GM23338 (cell line): ENCODE results near the gene RRAD. TPM values are rescaled to one million over a fixed set of nuclear protein-coding genes. Genes with fewer than 3 reads are reported as not detected.

Source experiments
- ATAC-seq: fragments of 200-7000 bp; cut with Tn5 transposase; 3 replicates; pipeline ENCODE4 v1.9.1; 2020
- DNase-seq: peaks from one replicate; pipeline ENCODE4 v3.0.0-alpha.2; 2015; ENCODE audit warnings: low spot score
- H2AFZ ChIP-seq: fragments of 200-600 bp; sonication (generic); 2 replicates; pipeline ENCODE4 v1.8.0; 2016; ENCODE audit warnings: antibody characterized with exemption, mild to moderate bottlenecking, moderate library complexity
- H3F3A ChIP-seq: fragments of 200-600 bp; sonication (generic); replicated peaks from 2 replicates; pipeline ENCODE4 v1.8.0; 2017; ENCODE audit warnings: antibody characterized with exemption, mixed run types, low read depth
- H3K27ac ChIP-seq: fragments of 200-600 bp; sonication (generic); 2 replicates; pipeline ENCODE4 v1.6.1; 2016; ENCODE audit warnings: low read depth
- H3K27me3 ChIP-seq: fragments of 200-600 bp; sonication (generic); 2 replicates; pipeline ENCODE4 v1.8.0; 2016; ENCODE audit warnings: mild to moderate bottlenecking, mixed run types, moderate library complexity; ENCODE audit not compliant: insufficient read depth
- H3K36me3 ChIP-seq: fragments of 200-600 bp; sonication (generic); 2 replicates; pipeline ENCODE4 v1.8.0; 2016; ENCODE audit warnings: mild to moderate bottlenecking; ENCODE audit not compliant: insufficient read depth
- H3K4me1 ChIP-seq: fragments of 200-600 bp; sonication (generic); 2 replicates; pipeline ENCODE4 v1.8.0; 2016; ENCODE audit warnings: mild to moderate bottlenecking, moderate library complexity; ENCODE audit not compliant: insufficient read depth
- H3K4me2 ChIP-seq: fragments of 200-600 bp; sonication (generic); 2 replicates; pipeline ENCODE4 v1.7.1; 2017; ENCODE audit warnings: mixed run types
- H3K4me3 ChIP-seq: fragments of 200-600 bp; sonication (generic); 2 replicates; pipeline ENCODE4 v1.6.1; 2016; ENCODE audit warnings: mixed run types
- H3K79me2 ChIP-seq: fragments of 200-600 bp; sonication (generic); replicated peaks from 2 replicates; pipeline ENCODE4 v1.8.0; 2017; ENCODE audit warnings: mild to moderate bottlenecking; ENCODE audit not compliant: insufficient read depth
- H3K9me2 ChIP-seq: fragments of 200-600 bp; sonication (generic); 2 replicates; pipeline ENCODE4 v1.8.0; 2017; ENCODE audit not compliant: insufficient read depth
- H4K20me1 ChIP-seq: fragments of 200-600 bp; sonication (generic); replicated peaks from 2 replicates; pipeline ENCODE4 v1.8.0; 2017; ENCODE audit warnings: mild to moderate bottlenecking; ENCODE audit not compliant: insufficient read depth
- H3K27ac Mint-ChIP-seq: 2 replicates; pipeline ENCODE4 v1.8.0; 2020; ENCODE audit warnings: inconsistent platforms, mild to moderate bottlenecking, moderate library complexity, mixed read lengths
- H3K27me3 Mint-ChIP-seq: 3 replicates; pipeline ENCODE4 v1.8.0; 2022; ENCODE audit warnings: low read depth, mild to moderate bottlenecking, moderate library complexity, mixed read lengths, inconsistent platforms; ENCODE audit not compliant: insufficient read depth, poor library complexity
- H3K36me3 Mint-ChIP-seq: 3 replicates; pipeline ENCODE4 v1.8.0; 2021; ENCODE audit warnings: low read depth, mild to moderate bottlenecking, inconsistent platforms, moderate library complexity, mixed read lengths
- H3K4me1 Mint-ChIP-seq: 3 replicates; pipeline ENCODE4 v1.8.0; 2020; ENCODE audit warnings: mild to moderate bottlenecking, inconsistent platforms, mixed read lengths
- H3K4me3 Mint-ChIP-seq: 3 replicates; pipeline ENCODE4 v1.8.0; 2021; ENCODE audit warnings: moderate library complexity, mild to moderate bottlenecking, inconsistent platforms, mixed read lengths
- H3K9me3 Mint-ChIP-seq: 3 replicates; pipeline ENCODE4 v1.8.0; 2020; ENCODE audit warnings: moderate library complexity, mild to moderate bottlenecking, inconsistent platforms, mixed read lengths
- EZH2 ChIP-seq: fragments of 200-600 bp; sonication (generic); IDR thresholded peaks from one replicate; pipeline ENCODE4 v1.8.0; 2017; ENCODE audit warnings: antibody characterized with exemption, mild to moderate bottlenecking, low read depth; ENCODE audit not compliant: unreplicated experiment
- JUNB ChIP-seq: IDR thresholded peaks from one replicate; pipeline ENCODE4 v1.6.1; 2016; ENCODE audit warnings: antibody characterized with exemption; ENCODE audit not compliant: unreplicated experiment
- NANOG ChIP-seq: IDR thresholded peaks from 2 replicates; pipeline ENCODE4 v1.6.1; 2016; ENCODE audit warnings: antibody characterized with exemption, borderline replicate concordance
- POLR2AphosphoS5 ChIP-seq: IDR thresholded peaks from 2 replicates; pipeline ENCODE4 v1.6.1; 2016; ENCODE audit warnings: antibody characterized with exemption, low read depth
- STAT1 ChIP-seq: IDR thresholded peaks from one replicate; pipeline ENCODE4 v1.6.1; 2016; ENCODE audit warnings: antibody characterized with exemption; ENCODE audit not compliant: unreplicated experiment
- ZNF462 ChIP-seq: fragments of 250-450 bp; sonication (Bioruptor Pico); IDR thresholded peaks from 2 replicates; pipeline ENCODE4 v1.5.0; 2020; ENCODE audit warnings: mild to moderate bottlenecking, moderate library complexity
- polyA plus RNA-seq: library from polyadenylated mRNA; unstranded; fragments of >200 nt; fragmentation: Nextera tagmentation; extraction: Ambion mirVana; gene quantifications from 2 replicates; pipeline ENCODE4 v1.2.1, GENCODE V29; 2016
- total RNA-seq: library from RNA; depleted of rRNA; stranded (reverse); fragments of >200 nt; shearing (Covaris generic); gene quantifications from 2 replicates; pipeline ENCODE4 v1.2.3, GENCODE V29; 2014

The RRAD gene
- total and polyA plus RNA-seq, 2 experiments from 2014 or later = 0.18 TPM; not detected in 1

GRCh38 chr16:66917741-66918140 is 7.6 kb downstream of the RRAD start:
- Mint-ChIP-seq H3K9me3 (no peaks in the 10 kb centered on the region; the same call in 2 of the 3 replicates), H3K4me1 (no peaks in the 10 kb centered on the region; the same call in 2 of the 3 replicates), H3K4me3 (no peak overlapping the region), H3K27me3 (peaks cover 9% of the 10 kb centered on the region), H3K27ac (no peak overlapping the region), H3K36me3 (no peaks in the 10 kb centered on the region)
- Histone ChIP-seq H3K4me1 (no peaks in the 10 kb centered on the region), H3K9me2 (no peaks in the 10 kb centered on the region), H3F3A (no peaks in the 10 kb centered on the region), H4K20me1 (no peaks in the 10 kb centered on the region), H3K79me2 (no peaks in the 10 kb centered on the region), H3K27me3 (no peaks in the 10 kb centered on the region), H3K27ac (no peak overlapping the region), H3K4me2 (no peak overlapping the region), H3K4me3 (no peak overlapping the region), H2AFZ (no peak overlapping the region), H3K36me3 (no peaks in the 10 kb centered on the region)
- ATAC-seq (no peak), DNase-seq (no peak)
- TF ChIP-seq NANOG = no peak
- TF ChIP-seq JUNB = no peak
- no peak for TF ChIP-seq POLR2AphosphoS5
- no peak for TF ChIP-seq EZH2
- no peak for TF ChIP-seq STAT1

- H3K79me2 ChIP-seq = no peaks in the 10 kb centered on the region
- H3K4me2 ChIP-seq = no peak overlapping the region
- Mint-ChIP-seq H3K27me3 (peaks cover 9% of the 10 kb centered on the region), H3K36me3 (no peaks in the 10 kb centered on the region), H3K4me1 (no peaks in the 10 kb centered on the region; the same call in 2 of the 3 replicates), H3K27ac (no peak overlapping the region), H3K4me3 (no peak overlapping the region), H3K9me3 (no peaks in the 10 kb centered on the region; the same call in 2 of the 3 replicates)
- ATAC-seq (no peak), DNase-seq (no peak)
- no peaks in the 10 kb centered on the region for H3F3A ChIP-seq
- no peak overlapping the region for H2AFZ ChIP-seq
- no peaks in the 10 kb centered on the region for H4K20me1 ChIP-seq
- H3K27ac ChIP-seq = no peak overlapping the region
- no peaks in the 10 kb centered on the region for H3K9me2 ChIP-seq
- no peaks in the 10 kb centered on the region for H3K4me1 ChIP-seq
- no peaks in the 10 kb centered on the region for H3K36me3 ChIP-seq
- H3K4me3 ChIP-seq = no peak overlapping the region
- H3K27me3 ChIP-seq = no peaks in the 10 kb centered on the region
- no peak for TF ChIP-seq ZNF462 (CRISPR knock-in tag)
These were observed 8.8 kb downstream of the RRAD start for GRCh38 chr16:66916518-66916917.
